Calu3 (cell line): ENCODE measurements around the gene PRAMEF7. TPM values are rescaled to one million over a fixed set of nuclear protein-coding genes. Genes with fewer than 3 reads are reported as not detected.

ENCODE experiments used
- total RNA-seq: library from RNA; stranded (reverse); gene quantifications from 2 replicates; pipeline ENCODE4 v1.2.3, GENCODE V29; 2022

Gene PRAMEF7
- total RNA-seq, 1 experiment from 2014 or later = not detected

Other genes with a start within 250 kb of the PRAMEF7 start
- gene AADACL3, start 200.5 kb upstream of the PRAMEF7 start, total RNA-seq = not detected in 2 replicates
- gene CFAP107, start 170.4 kb upstream of the PRAMEF7 start, total RNA-seq = not detected in 2 replicates
- gene PRAMEF12, start 142.9 kb upstream of the PRAMEF7 start, total RNA-seq = not detected in 2 replicates
- gene PRAMEF1, start 125.2 kb upstream of the PRAMEF7 start, total RNA-seq = not detected in 2 replicates
- not detected in 2 replicates for gene PRAMEF11, start 85.2 kb upstream of the PRAMEF7 start, total RNA-seq
- gene HNRNPCL1, start 67.9 kb upstream of the PRAMEF7 start, total RNA-seq = not detected in 2 replicates
- gene PRAMEF2, start 59.5 kb upstream of the PRAMEF7 start, total RNA-seq = not detected in 2 replicates
- gene PRAMEF4, start 30.4 kb upstream of the PRAMEF7 start, total RNA-seq = not detected in 2 replicates
- gene PRAMEF10, start 18.3 kb upstream of the PRAMEF7 start, total RNA-seq = not detected in 2 replicates
- not detected in 2 replicates for gene PRAMEF6, start 31.0 kb downstream of the PRAMEF7 start, total RNA-seq
- not detected in 2 replicates for gene PRAMEF27, start 140.0 kb downstream of the PRAMEF7 start, total RNA-seq
- gene HNRNPCL3, start 144.2 kb downstream of the PRAMEF7 start, total RNA-seq = not detected in 2 replicates
- not detected in 2 replicates for gene PRAMEF25, start 154.2 kb downstream of the PRAMEF7 start, total RNA-seq
- gene HNRNPCL2, start 200.2 kb downstream of the PRAMEF7 start, total RNA-seq = not detected in 2 replicates
- gene PRAMEF26, start 239.4 kb downstream of the PRAMEF7 start, total RNA-seq = not detected in 2 replicates
- gene HNRNPCL4, start 249.0 kb downstream of the PRAMEF7 start, total RNA-seq = not detected in 2 replicates